Nephron (organoid): Measurements from ENCODE around the gene PLIN3.
A peak's percentile ranks its signal among the peaks of the same experiment; 100 is the strongest.
"Not testable (repeated sequence)": the region's sequence is repeated elsewhere in the genome, so short reads cannot be mapped to it uniquely, and the experiment has no call there.

ENCODE experiments used
- H3K27ac Mint-ChIP-seq, 3 experiments: 2 replicates each; pipeline ENCODE4 v1.8.0; 2020; ENCODE audit warnings: mixed read lengths in 3 of 3, mild to moderate bottlenecking in 2 of 3, moderate library complexity in 1 of 3
- H3K27me3 Mint-ChIP-seq: 2 replicates; pipeline ENCODE4 v1.8.0; 2021; ENCODE audit warnings: low read depth, mild to moderate bottlenecking, moderate library complexity, mixed read lengths
- H3K36me3 Mint-ChIP-seq: 2 replicates; pipeline ENCODE4 v1.8.0; 2020; ENCODE audit warnings: low read depth, mixed read lengths
- H3K4me1 Mint-ChIP-seq: 2 replicates; pipeline ENCODE4 v1.8.0; 2020; ENCODE audit warnings: mixed read lengths
- H3K4me3 Mint-ChIP-seq, 3 experiments: 2 replicates each; pipeline ENCODE4 v1.8.0; 2020; ENCODE audit warnings: mild to moderate bottlenecking in 3 of 3, mixed read lengths in 3 of 3, moderate library complexity in 2 of 3
- H3K9me3 Mint-ChIP-seq: 2 replicates; pipeline ENCODE4 v1.8.0; 2020; ENCODE audit warnings: mixed read lengths
- CTCF ChIP-seq, 3 experiments: fragments of 200-600 bp; sonication (generic); IDR thresholded peaks; one replicate each; pipeline ENCODE4 v1.5.0; 2021; ENCODE audit warnings: antibody characterized with exemption in 3 of 3; ENCODE audit not compliant: unreplicated experiment in 3 of 3

The PLIN3 gene

GRCh38 chr19:4801085-4801619, 66.3 kb downstream of the PLIN3 start:
- H3K27ac Mint-ChIP-seq: no peak overlapping the region
- H3K36me3 Mint-ChIP-seq: peaks cover 18% of the 10 kb centered on the region
- no peak overlapping the region for H3K4me3 Mint-ChIP-seq
- H3K27me3 Mint-ChIP-seq: peaks cover 1% of the 10 kb centered on the region
- TF ChIP-seq CTCF (IDR thresholded peaks at IDR 0.05; ENCODE audit: unreplicated experiment in 3 of 3): no peak
- H3K9me3 Mint-ChIP-seq: no peaks in the 10 kb centered on the region
- H3K4me1 Mint-ChIP-seq: peaks cover 6% of the 10 kb centered on the region

GRCh38 chr19:4800591-4801081, 66.8 kb downstream of the PLIN3 start:
- Mint-ChIP-seq H3K9me3 (no peaks in the 10 kb centered on the region), H3K4me3 (no peak overlapping the region), H3K27ac (no peak overlapping the region), H3K36me3 (peaks cover 18% of the 10 kb centered on the region), H3K27me3 (no peaks in the 10 kb centered on the region), H3K4me1 (peaks cover 6% of the 10 kb centered on the region)
- no peak for TF ChIP-seq CTCF (IDR thresholded peaks at IDR 0.05; ENCODE audit: unreplicated experiment in 3 of 3)

GRCh38 chr19:4795400-4795799, 72.1 kb downstream of the PLIN3 start:
- TF ChIP-seq CTCF (IDR thresholded peaks at IDR 0.05; ENCODE audit: unreplicated experiment in 3 of 3): no peak
- Mint-ChIP-seq H3K27ac (no peak overlapping the region), H3K4me1 (peaks cover 6% of the 10 kb centered on the region), H3K9me3 (no peaks in the 10 kb centered on the region), H3K4me3 (peak overlapping the region; percentile 23 to 66 (median 57)), H3K36me3 (peaks cover 32% of the 10 kb centered on the region), H3K27me3 (no peaks in the 10 kb centered on the region)

GRCh38 chr19:4794971-4795370, 72.5 kb downstream of the PLIN3 start:
- H3K9me3 Mint-ChIP-seq: no peaks in the 10 kb centered on the region

GRCh38 chr19:4793278-4793677, 74.2 kb downstream of the PLIN3 start:
- H3K27ac Mint-ChIP-seq, H3K9me3 Mint-ChIP-seq, H3K27me3 Mint-ChIP-seq, H3K4me1 Mint-ChIP-seq: not testable (repeated sequence)
- Mint-ChIP-seq H3K4me3 (peak overlapping the region; percentile 78 to 82 (median 82)), H3K36me3 (peaks cover 25% of the 10 kb centered on the region)

More at GRCh38 chr19:4794971-4795370, 72.5 kb downstream of the PLIN3 start:
- Mint-ChIP-seq H3K4me3 (peak overlapping the region; percentile 21 to 82 (median 32)), H3K36me3 (peaks cover 32% of the 10 kb centered on the region), H3K4me1 (peaks cover 6% of the 10 kb centered on the region), H3K27ac (no peak overlapping the region), H3K27me3 (no peaks in the 10 kb centered on the region)
- TF ChIP-seq CTCF (IDR thresholded peaks at IDR 0.05; ENCODE audit: unreplicated experiment in 3 of 3): no peak

- H3K36me3 Mint-ChIP-seq: peaks cover 22% of the 10 kb centered on the region
- H3K9me3 Mint-ChIP-seq, H3K4me1 Mint-ChIP-seq: not testable (repeated sequence)
Observed at GRCh38 chr19:4792866-4793195, 74.6 kb downstream of the PLIN3 start.

GRCh38 chr19:4792019-4792865, 75.2 kb downstream of the PLIN3 start:
- H3K27me3 Mint-ChIP-seq, H3K4me1 Mint-ChIP-seq, H3K9me3 Mint-ChIP-seq: not testable (repeated sequence)
- peak overlapping the region in 1 of 3 experiments; percentile 46 for H3K27ac Mint-ChIP-seq
- peaks cover 22% of the 10 kb centered on the region for H3K36me3 Mint-ChIP-seq
- H3K4me3 Mint-ChIP-seq: peak overlapping the region; percentile 78 to 84 (median 82)

More at GRCh38 chr19:4792866-4793195, 74.6 kb downstream of the PLIN3 start:
- not testable (repeated sequence) for H3K27ac Mint-ChIP-seq, H3K27me3 Mint-ChIP-seq
- peak overlapping the region; percentile 78 to 82 (median 82) for H3K4me3 Mint-ChIP-seq
